Measurements from ENCODE around the gene GNAO1.

The GNAO1 gene

DNA sequence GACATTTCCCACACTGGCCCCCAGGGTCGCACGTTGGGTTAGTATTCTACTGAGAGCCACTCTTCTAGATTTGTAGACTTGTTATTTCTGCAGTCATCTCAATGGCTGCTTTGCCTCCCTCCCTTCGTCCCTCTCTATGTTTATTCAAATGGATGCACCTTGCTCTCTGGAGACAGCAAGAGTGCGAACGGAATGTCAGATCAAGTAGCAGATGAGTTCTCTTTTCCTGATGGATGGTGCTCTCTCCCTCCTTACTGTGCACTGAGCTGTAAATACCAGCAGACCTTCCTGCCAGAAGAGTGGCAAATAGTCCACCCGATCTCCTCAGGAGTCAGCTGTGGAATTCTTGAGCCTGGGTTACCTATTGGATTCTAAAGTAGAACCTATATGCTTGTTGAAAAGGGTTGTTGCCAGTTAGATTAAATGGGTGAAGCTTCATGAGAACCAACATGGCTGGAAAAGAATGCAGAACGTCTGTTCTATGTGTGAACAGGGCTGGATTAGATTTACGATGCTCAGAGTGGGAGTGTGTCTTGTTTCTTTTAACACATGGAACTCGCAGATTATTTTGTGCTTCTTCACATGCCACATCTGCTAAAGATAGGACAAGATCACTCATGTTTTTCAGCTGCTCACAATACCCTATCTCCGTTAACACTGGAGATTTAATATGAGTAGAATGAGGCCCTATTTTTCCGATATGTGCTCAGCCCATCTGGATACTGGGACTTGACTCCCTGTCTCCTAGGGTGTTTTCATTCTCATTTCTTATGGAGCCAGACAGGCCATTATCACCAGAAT lies 6.1 kb downstream of the GNAO1 start:
- in situ Hi-C loops (cut with MboI; ENCODE audit: low sequenced_read_pairs): no loop called here

DNA sequence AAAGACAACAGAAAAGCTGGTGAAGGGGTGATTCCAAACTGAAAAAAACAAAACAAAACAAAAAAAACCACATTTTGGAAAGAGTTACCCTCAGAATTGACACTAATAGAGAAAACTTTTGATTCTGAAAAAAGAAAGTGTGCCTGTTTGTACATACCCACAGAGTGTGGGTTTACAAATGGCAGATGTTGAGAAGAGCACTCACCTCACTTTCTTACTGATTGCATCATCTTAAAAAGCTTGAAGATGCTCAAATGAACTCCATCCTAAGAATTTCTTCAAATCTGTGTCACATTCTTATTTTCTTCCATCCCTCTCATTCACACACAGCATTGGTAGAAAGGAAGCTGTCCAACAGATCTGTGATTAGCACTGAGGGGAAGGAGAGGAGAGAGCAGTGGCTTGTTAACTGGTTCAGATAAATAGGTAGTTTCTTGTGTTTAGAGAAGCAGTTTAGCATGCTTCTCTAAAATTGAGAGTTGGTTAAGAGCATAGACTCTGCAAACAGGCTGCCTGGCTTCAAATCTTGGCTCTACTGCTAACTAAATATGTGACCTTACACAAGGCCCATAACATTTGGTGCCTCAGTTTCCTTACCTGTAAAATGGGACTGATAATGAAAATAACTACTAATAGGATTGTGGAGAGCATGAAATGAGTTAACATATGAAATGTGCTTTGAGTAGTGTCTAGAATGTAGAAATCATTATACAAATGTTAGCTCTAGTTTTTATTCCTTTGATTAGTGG lies 6.9 kb downstream of the GNAO1 start:
- in situ Hi-C loops (cut with MboI; ENCODE audit: low sequenced_read_pairs): no loop called here

DNA sequence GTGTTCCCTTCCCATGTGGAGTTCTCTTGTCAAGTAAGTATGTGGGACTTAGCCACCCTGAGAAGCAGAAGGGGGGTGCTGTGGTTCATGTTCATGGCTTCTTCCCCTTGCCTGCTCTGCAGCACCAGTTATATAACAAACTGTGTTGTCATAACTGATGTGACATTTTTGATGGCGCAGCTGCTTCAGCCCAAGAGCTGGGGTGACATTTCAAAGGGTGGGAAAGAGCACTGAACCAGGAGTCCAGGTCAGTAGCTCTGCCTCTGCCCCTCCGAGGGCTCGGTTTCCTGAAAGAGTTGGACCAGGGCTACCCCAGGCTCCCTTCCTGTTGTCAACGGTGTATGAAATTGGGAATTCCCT lies 7.4 kb downstream of the GNAO1 start:
- in situ Hi-C loops (cut with MboI; ENCODE audit: low sequenced_read_pairs): no loop called here

DNA sequence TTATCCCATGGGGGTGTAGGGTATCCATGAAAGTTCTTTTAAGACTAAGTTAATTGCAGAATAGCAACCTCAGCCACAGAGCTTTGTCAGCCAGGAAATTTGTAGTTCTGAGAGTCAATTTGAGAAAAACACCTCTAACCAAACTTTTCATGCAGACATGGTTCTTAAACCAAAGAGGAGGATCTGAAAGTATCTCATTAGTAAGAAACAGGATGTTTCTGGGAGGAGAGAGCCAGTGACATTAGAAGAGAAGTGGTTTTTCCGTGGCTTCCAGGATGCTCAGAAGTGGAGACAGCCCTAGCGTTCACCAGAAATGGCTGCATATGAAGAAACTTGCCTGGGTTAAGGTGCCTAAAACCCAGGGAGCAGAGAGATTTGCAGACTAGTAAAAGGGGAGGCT lies 7.9 kb downstream of the GNAO1 start:
- in situ Hi-C loops (cut with MboI; ENCODE audit: low sequenced_read_pairs): no loop called here

DNA sequence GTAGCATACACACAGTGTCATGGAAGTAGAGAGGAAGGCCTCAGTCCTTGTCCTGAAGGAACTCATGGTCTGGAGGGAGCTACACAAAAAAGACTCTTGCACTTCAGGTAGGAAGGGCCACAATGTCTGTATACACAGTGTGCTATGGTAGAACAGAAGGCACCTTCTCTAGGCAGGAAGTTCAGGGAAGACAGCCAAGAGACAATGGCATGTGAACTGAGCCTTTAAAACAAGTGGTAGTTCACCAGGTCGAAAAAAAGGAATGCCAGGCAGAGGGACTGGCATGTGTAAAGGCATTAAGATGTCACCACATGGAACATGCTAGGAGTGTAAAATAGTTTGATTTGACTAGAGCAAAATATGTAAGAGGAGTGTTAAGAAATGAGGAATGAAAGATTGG lies 9.7 kb downstream of the GNAO1 start:
- in situ Hi-C loops (cut with MboI; ENCODE audit: low sequenced_read_pairs): no loop called here

DNA sequence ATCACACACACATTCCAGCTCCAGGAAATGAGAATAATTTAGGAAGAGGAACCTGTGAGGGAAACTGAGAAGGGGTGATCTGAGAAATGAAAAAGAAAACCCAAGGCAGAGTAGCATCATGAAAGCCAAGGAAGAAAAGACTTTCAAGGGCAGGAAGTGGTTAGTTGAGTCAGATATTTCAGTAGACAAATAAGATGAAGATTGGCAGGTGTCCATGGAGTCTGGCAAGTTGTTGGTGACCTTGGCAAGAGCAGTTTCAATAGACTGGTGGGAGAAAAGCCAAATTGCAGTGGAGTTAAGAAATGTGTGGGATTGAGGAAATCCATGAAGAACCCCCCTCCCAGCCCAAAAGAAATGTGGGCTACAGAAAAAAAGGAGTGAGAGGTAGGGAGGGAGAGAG lies 10.7 kb downstream of the GNAO1 start:
- in situ Hi-C loops (cut with MboI; ENCODE audit: low sequenced_read_pairs): no loop called here

DNA sequence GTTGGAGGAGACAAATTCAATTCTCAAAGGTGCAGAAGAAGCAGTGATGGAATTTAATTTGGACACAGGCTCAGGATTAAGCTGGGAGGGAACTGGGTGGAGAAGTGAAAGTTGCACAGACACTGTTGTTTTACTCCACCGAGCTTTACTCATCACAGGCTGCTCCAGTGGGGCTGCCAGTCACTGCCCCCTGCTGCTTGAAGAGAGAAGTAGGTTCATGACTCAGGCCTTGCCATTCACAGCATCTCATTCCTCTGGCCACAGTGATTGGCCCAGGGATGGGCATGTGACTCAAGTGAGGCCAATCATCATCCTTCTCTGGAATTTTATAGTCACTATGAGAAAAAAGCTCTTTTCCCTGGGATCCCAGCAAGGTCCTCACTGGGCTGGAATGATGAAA lies 11.8 kb downstream of the GNAO1 start:
- in situ Hi-C loops (cut with MboI; ENCODE audit: low sequenced_read_pairs): no loop called here

DNA sequence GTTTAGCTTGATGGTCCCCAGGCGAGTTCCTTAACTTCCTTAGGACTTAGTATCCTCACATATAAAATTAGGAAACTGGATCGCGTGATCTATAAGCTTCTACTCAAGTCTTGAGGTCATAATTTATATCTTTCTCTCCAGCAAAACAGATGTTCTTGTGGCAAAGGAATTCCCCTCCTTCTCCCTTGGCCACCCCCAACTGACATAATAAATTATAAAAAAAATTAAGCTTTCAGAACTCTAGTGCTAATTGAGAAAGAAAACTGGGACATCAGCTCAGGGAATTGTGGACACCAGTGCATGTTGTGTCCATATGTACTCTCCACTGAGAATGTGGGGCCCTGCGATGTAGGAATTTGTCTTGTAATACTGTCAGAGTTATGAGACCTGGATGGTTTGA lies 13.5 kb downstream of the GNAO1 start:
- in situ Hi-C loops (cut with MboI; ENCODE audit: low sequenced_read_pairs): no loop called here

DNA sequence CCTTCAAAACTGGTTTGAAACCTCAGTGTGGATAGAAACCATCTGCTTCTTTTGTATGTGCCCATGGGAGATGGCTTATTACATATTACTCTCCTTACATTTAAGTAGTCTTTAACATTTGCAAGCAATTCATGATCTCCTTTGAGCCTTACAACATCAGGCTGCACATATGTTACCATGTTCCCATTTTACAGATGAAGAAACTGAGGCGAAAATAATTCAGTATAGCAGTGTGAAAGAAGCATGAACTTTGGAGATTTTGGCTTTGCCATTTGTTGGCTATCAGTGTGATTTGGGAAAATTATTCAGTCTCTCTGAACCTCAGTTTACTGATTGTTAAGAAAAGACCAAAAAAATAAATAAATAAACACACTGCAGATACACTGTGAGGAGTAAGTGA lies 15.7 kb downstream of the GNAO1 start:
- in situ Hi-C loops (cut with MboI; ENCODE audit: low sequenced_read_pairs): no loop called here

DNA sequence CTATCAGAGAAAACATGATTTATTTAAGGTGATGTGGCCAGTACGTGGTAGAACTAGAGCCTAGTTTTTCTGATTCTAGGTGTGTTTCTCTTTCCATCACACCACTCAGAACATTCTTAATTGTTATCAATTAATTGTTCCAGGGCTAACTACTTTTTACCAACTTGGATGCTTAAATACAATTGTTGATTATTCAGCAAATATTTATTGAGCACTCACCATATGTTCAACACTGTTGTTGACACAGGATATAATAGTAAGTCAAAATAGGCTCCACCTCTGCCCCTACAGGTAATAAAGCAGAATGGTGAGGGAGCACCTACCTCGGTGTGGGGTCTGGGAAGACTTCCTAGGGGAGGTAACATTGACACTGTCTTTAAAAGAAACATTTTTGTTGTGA lies 16.1 kb downstream of the GNAO1 start:
- in situ Hi-C loops (cut with MboI; ENCODE audit: low sequenced_read_pairs): no loop called here

DNA sequence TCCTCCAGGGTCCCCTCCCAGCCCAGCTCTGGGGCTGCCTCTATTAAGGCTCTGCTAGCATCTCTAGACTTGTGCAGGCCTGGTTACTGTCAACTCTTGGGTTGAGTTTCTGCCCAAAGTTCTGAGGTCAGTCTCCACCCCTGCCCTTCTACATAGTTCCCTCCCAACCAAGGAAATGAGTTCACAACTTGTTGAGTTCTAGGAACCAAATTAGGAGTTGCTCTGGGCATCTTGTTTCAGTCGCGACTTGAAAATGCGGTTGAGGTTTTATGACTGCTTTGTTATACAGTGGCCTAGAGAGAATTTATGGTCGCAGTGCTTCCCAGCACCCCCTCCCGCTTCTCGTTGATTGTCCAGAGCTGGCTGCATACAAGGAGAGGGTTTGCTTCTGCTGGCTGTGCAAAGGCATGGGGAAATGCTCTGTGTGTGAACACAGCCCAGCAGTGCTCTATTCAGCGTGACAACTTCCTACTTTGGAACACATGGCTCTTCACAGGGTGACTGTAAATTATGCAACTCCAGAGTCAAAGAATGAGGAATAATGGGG lies 20.2 kb downstream of the GNAO1 start:
- in situ Hi-C loops (cut with MboI; ENCODE audit: low sequenced_read_pairs): no loop called here

DNA sequence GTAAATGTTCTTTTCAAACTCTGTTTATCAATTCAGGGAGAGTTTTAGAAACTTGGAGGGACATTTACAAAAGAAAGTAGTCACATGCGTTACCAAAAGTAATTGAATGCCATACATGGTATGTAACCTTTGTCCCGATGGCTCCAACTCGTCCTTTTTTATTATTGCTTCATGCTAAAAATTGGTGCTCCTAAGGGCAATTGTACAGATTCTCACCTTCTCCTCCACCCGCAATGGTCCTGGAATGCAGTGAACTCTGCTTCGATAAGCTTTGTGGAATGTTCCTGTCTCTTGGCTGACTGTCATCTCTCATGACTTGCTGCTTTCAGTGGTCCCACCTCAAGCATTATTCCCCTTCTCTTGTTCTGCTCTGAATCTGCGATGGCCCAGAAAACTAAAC lies 20.9 kb downstream of the GNAO1 start:
- in situ Hi-C loops (cut with MboI; ENCODE audit: low sequenced_read_pairs): no loop called here

DNA sequence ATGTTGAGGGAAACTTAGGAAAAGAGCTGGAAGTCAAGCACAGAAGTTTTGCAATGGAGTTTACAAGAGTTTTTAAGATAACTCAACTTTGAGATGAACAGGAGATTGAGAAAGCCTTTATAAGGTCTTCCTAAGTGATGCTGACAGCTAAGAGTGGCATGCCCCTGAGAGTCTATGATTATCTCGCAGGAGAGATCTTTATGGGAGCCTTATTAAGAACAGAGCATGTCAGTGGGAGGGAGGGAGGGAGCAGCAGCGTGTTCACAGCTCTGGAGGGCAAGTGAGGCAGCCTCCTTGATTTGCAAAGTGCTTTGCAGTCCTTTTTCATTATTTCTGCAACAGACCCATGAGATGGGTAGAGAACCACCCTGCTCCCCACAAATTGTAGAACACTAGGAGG lies 30.7 kb downstream of the GNAO1 start:
- in situ Hi-C loops (cut with MboI; ENCODE audit: low sequenced_read_pairs): no loop called here

DNA sequence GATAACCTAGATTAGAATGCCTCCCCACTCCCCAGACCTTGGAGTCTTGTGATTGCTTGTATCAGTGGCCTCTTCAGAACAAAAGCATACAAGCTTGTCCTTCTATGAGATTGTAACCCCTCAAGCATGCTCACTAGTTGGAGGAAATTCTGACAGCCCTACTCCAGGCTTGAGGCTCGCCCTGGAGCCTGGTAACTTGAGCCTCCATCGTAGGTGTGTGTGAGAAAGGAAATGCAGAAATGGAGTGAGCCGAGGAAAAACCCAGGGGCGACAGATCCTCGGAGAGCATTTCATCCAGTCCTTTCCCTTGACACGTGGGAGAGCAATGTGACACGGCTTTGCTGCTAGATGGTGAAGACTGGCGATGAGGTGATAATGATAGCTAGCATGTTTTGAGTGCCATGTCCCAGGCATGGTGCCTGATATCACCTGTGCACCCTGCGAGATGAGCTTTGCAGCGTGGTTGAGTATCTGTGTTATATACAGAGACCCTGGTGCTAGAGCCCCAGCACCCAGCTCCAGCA lies 31.2 kb downstream of the GNAO1 start:
- in situ Hi-C loops (cut with MboI; ENCODE audit: low sequenced_read_pairs): no loop called here

DNA sequence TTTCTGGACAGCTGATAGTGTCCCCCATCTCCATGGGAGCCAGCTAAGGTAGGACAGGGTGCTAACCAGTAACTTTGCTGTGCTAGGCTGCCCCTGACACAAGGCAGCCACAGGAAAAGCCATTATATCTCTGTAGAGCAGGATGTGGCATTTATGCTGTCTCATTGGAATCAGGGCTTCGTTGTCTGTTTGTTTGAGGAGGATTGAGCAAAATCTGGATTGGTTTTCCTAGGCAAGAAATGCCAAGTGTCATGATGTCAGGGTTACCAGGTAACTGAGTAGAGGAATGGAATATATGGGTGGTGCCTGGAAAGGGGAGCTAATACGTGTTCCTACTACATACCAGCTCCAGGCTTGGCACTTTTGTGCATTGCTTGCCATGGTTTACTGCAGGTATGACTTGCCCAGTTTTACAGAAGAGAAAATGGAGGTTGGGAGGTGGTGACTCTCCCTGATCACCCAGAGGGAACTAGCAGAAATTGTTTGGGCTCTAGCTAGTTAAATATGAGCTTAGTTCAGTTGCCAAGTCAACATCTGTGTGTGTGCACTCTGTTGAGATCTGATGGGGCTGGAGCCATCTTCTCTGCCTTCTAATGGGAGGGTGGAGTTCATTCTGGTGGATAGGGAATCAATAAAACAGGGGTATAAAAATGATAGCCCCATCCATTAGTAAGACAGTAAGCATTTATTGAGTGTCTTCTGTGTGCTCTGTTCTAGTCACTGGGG lies 33.9 kb downstream of the GNAO1 start:
- in situ Hi-C loops (cut with MboI; ENCODE audit: low sequenced_read_pairs): no loop called here

DNA sequence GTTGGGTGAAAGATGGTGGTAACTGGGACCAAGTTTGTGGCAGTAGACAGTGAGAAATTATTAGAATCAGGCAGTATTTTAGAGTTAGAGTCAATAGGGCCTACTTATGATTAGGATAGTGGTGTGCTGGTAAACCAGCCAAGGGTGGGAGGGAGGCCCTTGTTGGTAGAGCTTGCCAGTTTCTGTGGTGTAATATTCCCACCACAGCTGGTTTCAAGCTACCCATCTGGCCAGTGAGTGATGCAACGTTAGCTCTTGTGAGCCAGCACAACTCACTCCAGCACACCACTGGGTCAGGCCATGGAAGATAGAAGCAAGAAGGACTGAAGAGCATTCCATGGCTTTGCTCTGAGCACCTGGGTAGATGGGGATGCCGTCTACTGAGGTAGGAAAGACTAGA lies 34.9 kb downstream of the GNAO1 start:
- in situ Hi-C loops (cut with MboI; ENCODE audit: low sequenced_read_pairs): no loop called here

DNA sequence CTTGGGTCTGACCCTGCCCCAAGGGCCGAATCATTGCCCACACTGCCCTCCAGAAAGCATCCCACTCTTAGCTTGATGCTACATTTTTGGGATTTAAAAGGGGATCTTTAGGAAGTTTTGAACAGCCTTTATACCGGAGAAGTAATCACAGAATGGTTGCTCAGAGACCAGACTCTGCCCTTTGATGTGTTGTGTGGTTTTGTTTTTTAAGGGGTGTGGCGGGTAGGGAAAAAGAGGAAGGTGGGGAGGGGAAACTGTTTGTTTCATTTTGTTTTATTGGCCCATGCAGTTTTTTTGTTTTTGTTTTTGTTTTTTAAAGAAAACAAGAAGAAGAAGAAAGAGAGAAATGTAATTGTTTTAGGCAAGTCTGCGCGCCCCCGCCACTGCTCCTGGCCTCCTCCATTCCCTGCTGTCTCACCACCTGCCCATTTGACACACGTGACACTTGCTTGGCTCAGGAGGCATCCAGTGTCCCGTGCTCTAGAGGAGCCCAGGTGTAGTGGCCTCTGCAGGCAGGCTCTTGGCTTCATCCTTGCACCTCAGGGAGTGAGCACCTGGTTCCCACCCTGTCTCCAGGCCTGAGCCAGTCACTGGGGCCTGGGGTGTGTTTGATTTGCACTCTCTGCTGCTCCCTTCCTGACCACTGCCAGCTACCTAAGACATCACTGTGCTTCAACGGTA lies 35.7 kb downstream of the GNAO1 start:
- in situ Hi-C loops (cut with MboI; ENCODE audit: low sequenced_read_pairs): no loop called here

DNA sequence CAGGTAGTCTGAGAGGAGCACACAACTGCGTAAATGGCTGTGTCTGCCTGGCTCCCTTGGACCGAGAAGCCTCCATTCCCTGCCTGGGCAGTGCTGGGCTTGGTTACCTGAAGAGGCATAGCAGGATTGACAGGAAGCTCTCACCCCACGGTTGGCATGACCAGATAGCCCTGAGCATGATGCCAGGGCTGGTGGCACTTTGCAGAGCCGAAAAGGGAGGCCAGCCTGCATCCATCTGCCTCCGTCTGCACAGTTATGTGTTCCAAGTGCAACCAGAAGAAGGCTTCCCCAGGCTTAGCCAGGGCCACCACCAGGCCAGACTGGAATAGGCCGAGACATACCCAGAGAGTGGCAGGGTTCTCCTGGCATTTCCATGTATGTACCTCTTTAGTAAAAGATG lies 36.6 kb downstream of the GNAO1 start:
- in situ Hi-C loops (cut with MboI; ENCODE audit: low sequenced_read_pairs): no loop called here

DNA sequence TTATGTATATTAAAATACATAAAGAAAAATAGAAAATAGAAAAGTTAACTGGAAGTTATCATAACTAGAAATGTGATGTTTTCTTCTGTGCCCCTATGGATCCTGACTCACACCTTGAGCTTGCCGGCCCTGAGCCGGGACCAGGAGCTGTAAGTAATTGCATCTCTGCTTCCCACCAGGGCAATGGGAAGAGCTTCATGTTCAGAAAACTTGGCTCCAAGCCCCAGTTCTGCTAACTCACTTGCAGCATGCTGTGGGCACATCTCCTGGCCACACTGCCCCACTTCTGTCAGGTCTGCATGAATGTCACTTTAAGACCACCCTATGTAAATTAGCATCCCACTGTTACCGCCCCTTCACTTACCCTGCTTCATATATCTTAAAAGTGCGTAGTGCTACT lies 37.2 kb downstream of the GNAO1 start:
- in situ Hi-C loops (cut with MboI; ENCODE audit: low sequenced_read_pairs): no loop called here

DNA sequence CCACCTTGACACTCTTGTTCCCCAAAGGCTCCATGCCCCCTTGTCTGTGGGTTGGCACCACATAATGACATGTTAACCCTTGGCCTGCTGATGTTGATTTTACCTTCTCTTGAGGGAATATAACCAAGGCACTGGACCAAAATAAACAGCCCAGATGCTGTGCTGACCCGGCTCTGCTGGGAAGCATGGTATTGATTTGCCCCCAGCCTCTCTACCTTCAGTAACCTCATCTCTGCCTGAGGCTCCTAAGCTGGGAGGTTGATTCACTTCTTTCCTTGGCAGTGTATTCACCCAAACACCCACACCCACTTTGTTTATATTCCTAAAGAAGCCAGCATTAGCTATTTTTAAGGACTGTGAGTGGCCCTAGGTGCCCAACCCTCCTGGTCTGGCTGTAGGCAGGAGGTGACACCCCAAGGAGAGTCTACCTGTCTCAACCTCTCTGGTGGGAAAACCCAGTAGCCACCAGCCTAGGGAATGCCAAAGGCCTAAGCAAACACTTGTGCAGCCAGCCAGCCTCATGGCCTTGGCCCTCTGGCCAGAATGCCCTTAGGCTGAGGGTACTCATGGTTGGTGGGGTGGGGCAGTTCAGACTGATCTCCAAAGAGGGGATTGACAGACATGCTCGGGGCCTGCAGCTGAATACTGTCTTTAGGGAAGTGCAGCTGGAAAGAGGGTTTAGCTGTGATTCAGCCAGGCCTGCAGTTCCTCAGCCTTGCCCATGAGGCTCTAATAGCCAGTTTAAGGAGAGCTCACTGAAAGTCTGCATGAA lies 42.7 kb downstream of the GNAO1 start:
- in situ Hi-C loops (cut with MboI; ENCODE audit: low sequenced_read_pairs): no loop called here

All from hTERT RPE-1 (cell line).